GM12878 (cell line): ENCODE results near the gene RARB. TPM values are rescaled to one million over a fixed set of nuclear protein-coding genes. Genes with fewer than 3 reads are reported as not detected.

Experiments used
- ATAC-seq: fragments of 200-7000 bp; cut with Tn5 transposase; 3 replicates; pipeline ENCODE4 v1.9.1; 2020; ENCODE audit warnings: mild to moderate bottlenecking, moderate library complexity
- BruUV-seq: library from RNA; stranded (reverse); fragments of 400-500 nt; replicated peaks from 2 replicates; lab custom pipeline; 2021; lab: Mats Ljungman, UMichigan
- CTCF ChIA-PET: fragments of 300-600 bp; sonication (Branson Sonifier 250); formaldehyde crosslinking; extraction: SDS; loops from one replicate; lab custom pipeline; 2021; ENCODE audit warnings: inconsistent platforms; lab: Yijun Ruan, JAX
- POLR2A ChIA-PET: fragments of 350-600 bp; formaldehyde crosslinking; extraction: SDS; loops from one replicate; lab custom pipeline; 2021; ENCODE audit warnings: inconsistent platforms; lab: Charles Lee
- RAD21 ChIA-PET: fragments of 300-600 bp; sonication (Branson Sonifier 250); formaldehyde crosslinking; loops from one replicate; lab custom pipeline; 2023; ENCODE audit warnings: antibody characterized with exemption; ENCODE audit not compliant: unreplicated experiment; lab: Charles Lee
- SMC1A ChIA-PET: fragments of 300-600 bp; sonication (Branson Sonifier 250); formaldehyde crosslinking; loops from one replicate; lab custom pipeline; 2023; ENCODE audit not compliant: unreplicated experiment, uncharacterized antibody; lab: Charles Lee
- DNase-seq: peaks from one replicate; pipeline ENCODE4 v3.0.0-alpha.2; 2011; ENCODE audit warnings: low read depth, low spot score
- FAIRE-seq: peaks from 3 replicates; lab custom pipeline; 2011; peaks lifted over from hg19 to GRCh38; lab: Jason Lieb, UNC
- H2AFZ ChIP-seq: 2 replicates; pipeline ENCODE4 v1.6.0; 2011; ENCODE audit warnings: low read depth, low read length, control low read depth; ENCODE audit not compliant: control insufficient read depth
- H3K27ac ChIP-seq: 2 replicates; pipeline ENCODE4 v1.5.1; 2011; ENCODE audit warnings: control low read depth; ENCODE audit not compliant: control insufficient read depth, insufficient read depth
- H3K27me3 ChIP-seq, 2 experiments: replicated peaks in 1 of 2; 2 replicates each; pipeline versions ENCODE4 v1.6.0 to v1.6.1; 2011; ENCODE audit warnings: low read length in 1 of 2; ENCODE audit not compliant: control insufficient read depth in 2 of 2, insufficient read depth in 2 of 2
- H3K36me3 ChIP-seq, 2 experiments: 2 replicates each; pipeline ENCODE4 v1.5.1; 2011; ENCODE audit warnings: low read length in 1 of 2; ENCODE audit not compliant: control insufficient read depth in 2 of 2, insufficient read depth in 2 of 2
- H3K4me1 ChIP-seq: 2 replicates; pipeline ENCODE4 v1.6.1; 2011; ENCODE audit warnings: mild to moderate bottlenecking, low read length, moderate library complexity, mixed read lengths; ENCODE audit not compliant: control insufficient read depth, insufficient read depth
- H3K4me2 ChIP-seq: 2 replicates; pipeline ENCODE4 v1.6.0; 2011; ENCODE audit warnings: control low read depth; ENCODE audit not compliant: control insufficient read depth, insufficient read depth
- H3K4me3 ChIP-seq: fragments of 200-600 bp; sonication (generic); 2 replicates; pipeline ENCODE4 v1.5.1; 2016
- H3K79me2 ChIP-seq: 2 replicates; pipeline ENCODE4 v1.6.0; 2011; ENCODE audit warnings: low read length; ENCODE audit not compliant: control insufficient read depth, insufficient read depth
- H3K9ac ChIP-seq: 2 replicates; pipeline ENCODE4 v1.8.0; 2011; ENCODE audit warnings: low read length, control low read depth, mixed read lengths; ENCODE audit not compliant: control insufficient read depth, insufficient read depth
- H3K9me3 ChIP-seq: replicated peaks from 3 replicates; pipeline ENCODE4 v1.5.1; 2011; ENCODE audit warnings: mild to moderate bottlenecking, low read length; ENCODE audit not compliant: control insufficient read depth, insufficient read depth
- H4K20me1 ChIP-seq: 2 replicates; pipeline ENCODE4 v1.6.0; 2011; ENCODE audit not compliant: control insufficient read depth, insufficient read depth
- CREB1 ChIP-seq: IDR thresholded peaks from 2 replicates; pipeline ENCODE4 v1.6.1; 2012; ENCODE audit warnings: low read depth, mild to moderate bottlenecking, inconsistent platforms
- EP300 ChIP-seq, 2 experiments: fragments of 150-350 bp in 1 of 2; IDR thresholded peaks; 2 replicates each; pipeline ENCODE4 v1.6.1; 2011 to 2012; ENCODE audit warnings: low read depth in 2 of 2, low read length in 2 of 2, borderline replicate concordance in 1 of 2, improper control_type of control experiment in 1 of 2, inconsistent platforms in 1 of 2; ENCODE audit not compliant: control insufficient read depth in 1 of 2
- NFYB ChIP-seq: IDR thresholded peaks from 2 replicates; pipeline ENCODE4 v1.6.1; 2011; ENCODE audit warnings: low read depth, mild to moderate bottlenecking, low read length, improper control_type of control experiment, moderate library complexity; ENCODE audit not compliant: insufficient read depth
- NR2F1 ChIP-seq: fragments of 450-650 bp; conservative IDR thresholded peaks from 2 replicates; pipeline ENCODE4 v1.6.1; 2017; ENCODE audit warnings: mild to moderate bottlenecking
- PAX5 ChIP-seq: IDR thresholded peaks from 2 replicates; pipeline ENCODE4 v1.6.1; 2011; ENCODE audit warnings: low read depth, low read length, borderline replicate concordance
- RB1 ChIP-seq: fragments of 450-650 bp; formaldehyde crosslinking; IDR thresholded peaks from 2 replicates; pipeline ENCODE4 v1.6.1; 2017; ENCODE audit warnings: mild to moderate bottlenecking, borderline replicate concordance
- SIX5 ChIP-seq: IDR thresholded peaks from 2 replicates; pipeline ENCODE4 v1.6.1; 2011; ENCODE audit warnings: mild to moderate bottlenecking, low read depth, low read length, moderate library complexity; ENCODE audit not compliant: severe bottlenecking
- WRNIP1 ChIP-seq: IDR thresholded peaks from 2 replicates; pipeline ENCODE4 v1.6.1; 2011; ENCODE audit warnings: low read depth, low read length, improper control_type of control experiment, borderline replicate concordance
- ZBED1 ChIP-seq: IDR thresholded peaks from 2 replicates; pipeline ENCODE4 v1.6.1; 2016; ENCODE audit warnings: borderline replicate concordance
- WGBS: methylation state at CpG from one replicate; pipeline ENCODE4 v1.1.6; 2016; ENCODE audit warnings: low lambda C conversion rate; ENCODE audit not compliant: insufficient replicate concordance, insufficient coverage; ENCODE audit errors: missing lambda C conversion rate; 5-methylcytosine and 5-hydroxymethylcytosine counted together
- in situ Hi-C: fragments of 300-500 bp; cut with MboI; formaldehyde crosslinking; loops from 9 replicates; pipeline ENCODE4 v1.14.3; 2018; ENCODE audit warnings: mixed read lengths
- intact Hi-C: fragments of 100-400 bp; cut with micrococcal nuclease; formaldehyde crosslinking; loops from one replicate; pipeline ENCODE4 v1.14.2; 2022; ENCODE audit not compliant: unreplicated experiment
- polyA plus RNA-seq, 11 experiments: library from polyadenylated mRNA; depleted of rRNA in 4 of 11; unstranded in 6 of 11; stranded (reverse) in 5 of 11; fragments of >200 nt; fragmentation: Nextera tagmentation in 4 of 11; fragmentation: Illumina TruSeq in 1 of 11; extraction: Ambion mirVana in 4 of 11; extraction: Trizol in 1 of 11; gene quantifications; 1 replicate in 1 of 11; 2 replicates in 10 of 11; pipeline versions ENCODE4 v1.2.1 to v1.2.3, GENCODE V29; 2011 to 2016; ENCODE audit warnings: inconsistent platforms in 2 of 11, missing spikeins in 2 of 11, low read depth in 1 of 11
- total RNA-seq, 4 experiments: library from RNA; depleted of rRNA in 3 of 4; stranded (reverse); fragments of >200 nt in 3 of 4; fragmentation: Illumina TruSeq in 1 of 4; extraction: Trizol in 1 of 4; gene quantifications; 2 replicates each; pipeline versions ENCODE4 v1.2.1 to v1.2.3, GENCODE V29; 2013 to 2021
- TF ChIP-seq, protein P1 (sequence below): fragments of 150-350 bp; IDR thresholded peaks from 2 replicates; pipeline ENCODE4 v1.6.1; 2016; ENCODE audit warnings: low read depth, low read length
- TF ChIP-seq, protein P2 (sequence below): IDR thresholded peaks from 2 replicates; pipeline ENCODE4 v1.6.1; 2012; ENCODE audit warnings: low read depth, low read length, improper control_type of control experiment
- TF ChIP-seq, protein P3 (sequence below): IDR thresholded peaks from 2 replicates; pipeline ENCODE4 v1.6.1; 2011; ENCODE audit warnings: mild to moderate bottlenecking, low read depth, low read length, moderate library complexity; ENCODE audit not compliant: insufficient replicate concordance
- TF ChIP-seq, protein P4 (sequence below): fragments of 450-650 bp; IDR thresholded peaks from 2 replicates; pipeline ENCODE4 v1.6.1; 2017; ENCODE audit warnings: mild to moderate bottlenecking, moderate library complexity

Gene RARB
- total and polyA plus RNA-seq, 10 of the 15 experiments (the other 5 are each of a cell fraction or from before 2014, with no cell fraction given), result 0.05 to 0.06 TPM; not detected in 8

DNA sequence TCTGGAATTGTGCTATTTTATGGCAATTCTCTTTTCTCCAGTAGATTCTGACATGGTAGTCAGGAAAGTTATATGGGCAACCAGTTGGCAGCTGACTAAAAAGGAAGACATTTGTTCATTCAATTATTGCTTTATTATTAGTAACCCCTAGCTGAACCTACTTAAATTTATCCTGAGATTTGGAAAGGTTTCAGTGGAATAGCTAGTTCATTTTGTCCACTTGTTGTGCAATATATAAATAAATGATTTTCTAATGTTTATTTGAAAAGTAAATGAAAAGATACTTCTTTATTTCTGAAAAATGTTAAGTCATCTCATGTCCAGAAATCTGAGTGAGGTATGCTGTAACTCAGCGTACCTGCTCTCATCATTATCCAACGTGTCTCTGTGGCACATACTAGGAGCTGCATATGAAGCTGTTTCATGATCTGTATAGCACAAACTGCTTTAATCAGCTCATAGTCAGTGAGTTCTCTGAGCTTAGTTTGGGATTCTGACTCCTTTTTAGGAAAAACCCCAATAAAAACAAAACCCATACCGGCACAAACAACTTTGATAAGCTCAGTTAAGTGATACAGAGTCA, 35.9 kb downstream of the RARB start:
- FAIRE-seq, result no peak
- no peak for DNase-seq
- no peaks in the 10 kb centered on the region for H3K79me2 ChIP-seq
- no peak overlapping the region for H3K9ac ChIP-seq
- H3K27me3 ChIP-seq, result no peaks in the 10 kb centered on the region
- 24% methylated on average over 3 of the region's 3 CpGs for WGBS
- ChIA-PET SMC1A (no interaction called here), CTCF (interaction anchor here (0.8 to 0.9 kb wide), 3 partner anchors 9 to 28 kb away, joined by 3 read pairs; no protein-coding TSS in a partner anchor), RAD21 (interaction anchor here (0.6 kb wide), 1 partner anchor 444 kb away, joined by 3 read pairs; no protein-coding TSS in a partner anchor), POLR2A (no interaction called here)
- H2AFZ ChIP-seq, result no peak overlapping the region
- no TSS peak for BruUV-seq
- no peaks in the 10 kb centered on the region for H3K9me3 ChIP-seq
- in situ Hi-C loops, result no loop called here
- H3K4me3 ChIP-seq, result no peak overlapping the region
- H3K36me3 ChIP-seq, result no peaks in the 10 kb centered on the region
- H3K27ac ChIP-seq, result no peak overlapping the region
- H3K4me2 ChIP-seq, result no peak overlapping the region
- no peaks in the 10 kb centered on the region for H4K20me1 ChIP-seq
- peaks cover 4% of the 10 kb centered on the region; the same call in 1 of the 2 replicates for H3K4me1 ChIP-seq
- ATAC-seq, result no peak
- intact Hi-C loops, result no loop called here
- TF ChIP-seq PAX5 (no peak), CREB1 (no peak), RB1 (no peak), WRNIP1 (no peak), ZBED1 (no peak), EP300 (IDR thresholded peaks at IDR 0.05; ENCODE audit: borderline replicate concordance in 1 of 2, control insufficient read depth in 1 of 2, low read depth in 2 of 2, low read length in 2 of 2) (no peak), NFYB (no peak), SIX5 (no peak), NR2F1 (no peak)
- TF ChIP-seq, protein P1, sequence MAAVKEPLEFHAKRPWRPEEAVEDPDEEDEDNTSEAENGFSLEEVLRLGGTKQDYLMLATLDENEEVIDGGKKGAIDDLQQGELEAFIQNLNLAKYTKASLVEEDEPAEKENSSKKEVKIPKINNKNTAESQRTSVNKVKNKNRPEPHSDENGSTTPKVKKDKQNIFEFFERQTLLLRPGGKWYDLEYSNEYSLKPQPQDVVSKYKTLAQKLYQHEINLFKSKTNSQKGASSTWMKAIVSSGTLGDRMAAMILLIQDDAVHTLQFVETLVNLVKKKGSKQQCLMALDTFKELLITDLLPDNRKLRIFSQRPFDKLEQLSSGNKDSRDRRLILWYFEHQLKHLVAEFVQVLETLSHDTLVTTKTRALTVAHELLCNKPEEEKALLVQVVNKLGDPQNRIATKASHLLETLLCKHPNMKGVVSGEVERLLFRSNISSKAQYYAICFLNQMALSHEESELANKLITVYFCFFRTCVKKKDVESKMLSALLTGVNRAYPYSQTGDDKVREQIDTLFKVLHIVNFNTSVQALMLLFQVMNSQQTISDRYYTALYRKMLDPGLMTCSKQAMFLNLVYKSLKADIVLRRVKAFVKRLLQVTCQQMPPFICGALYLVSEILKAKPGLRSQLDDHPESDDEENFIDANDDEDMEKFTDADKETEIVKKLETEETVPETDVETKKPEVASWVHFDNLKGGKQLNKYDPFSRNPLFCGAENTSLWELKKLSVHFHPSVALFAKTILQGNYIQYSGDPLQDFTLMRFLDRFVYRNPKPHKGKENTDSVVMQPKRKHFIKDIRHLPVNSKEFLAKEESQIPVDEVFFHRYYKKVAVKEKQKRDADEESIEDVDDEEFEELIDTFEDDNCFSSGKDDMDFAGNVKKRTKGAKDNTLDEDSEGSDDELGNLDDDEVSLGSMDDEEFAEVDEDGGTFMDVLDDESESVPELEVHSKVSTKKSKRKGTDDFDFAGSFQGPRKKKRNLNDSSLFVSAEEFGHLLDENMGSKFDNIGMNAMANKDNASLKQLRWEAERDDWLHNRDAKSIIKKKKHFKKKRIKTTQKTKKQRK, result no peak
- TF ChIP-seq, protein P2, sequence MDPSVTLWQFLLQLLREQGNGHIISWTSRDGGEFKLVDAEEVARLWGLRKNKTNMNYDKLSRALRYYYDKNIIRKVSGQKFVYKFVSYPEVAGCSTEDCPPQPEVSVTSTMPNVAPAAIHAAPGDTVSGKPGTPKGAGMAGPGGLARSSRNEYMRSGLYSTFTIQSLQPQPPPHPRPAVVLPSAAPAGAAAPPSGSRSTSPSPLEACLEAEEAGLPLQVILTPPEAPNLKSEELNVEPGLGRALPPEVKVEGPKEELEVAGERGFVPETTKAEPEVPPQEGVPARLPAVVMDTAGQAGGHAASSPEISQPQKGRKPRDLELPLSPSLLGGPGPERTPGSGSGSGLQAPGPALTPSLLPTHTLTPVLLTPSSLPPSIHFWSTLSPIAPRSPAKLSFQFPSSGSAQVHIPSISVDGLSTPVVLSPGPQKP, result no peak
- TF ChIP-seq, protein P3, sequence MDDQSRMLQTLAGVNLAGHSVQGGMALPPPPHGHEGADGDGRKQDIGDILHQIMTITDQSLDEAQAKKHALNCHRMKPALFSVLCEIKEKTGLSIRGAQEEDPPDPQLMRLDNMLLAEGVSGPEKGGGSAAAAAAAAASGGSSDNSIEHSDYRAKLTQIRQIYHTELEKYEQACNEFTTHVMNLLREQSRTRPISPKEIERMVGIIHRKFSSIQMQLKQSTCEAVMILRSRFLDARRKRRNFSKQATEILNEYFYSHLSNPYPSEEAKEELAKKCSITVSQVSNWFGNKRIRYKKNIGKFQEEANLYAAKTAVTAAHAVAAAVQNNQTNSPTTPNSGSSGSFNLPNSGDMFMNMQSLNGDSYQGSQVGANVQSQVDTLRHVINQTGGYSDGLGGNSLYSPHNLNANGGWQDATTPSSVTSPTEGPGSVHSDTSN, result no peak
- TF ChIP-seq, protein P4, sequence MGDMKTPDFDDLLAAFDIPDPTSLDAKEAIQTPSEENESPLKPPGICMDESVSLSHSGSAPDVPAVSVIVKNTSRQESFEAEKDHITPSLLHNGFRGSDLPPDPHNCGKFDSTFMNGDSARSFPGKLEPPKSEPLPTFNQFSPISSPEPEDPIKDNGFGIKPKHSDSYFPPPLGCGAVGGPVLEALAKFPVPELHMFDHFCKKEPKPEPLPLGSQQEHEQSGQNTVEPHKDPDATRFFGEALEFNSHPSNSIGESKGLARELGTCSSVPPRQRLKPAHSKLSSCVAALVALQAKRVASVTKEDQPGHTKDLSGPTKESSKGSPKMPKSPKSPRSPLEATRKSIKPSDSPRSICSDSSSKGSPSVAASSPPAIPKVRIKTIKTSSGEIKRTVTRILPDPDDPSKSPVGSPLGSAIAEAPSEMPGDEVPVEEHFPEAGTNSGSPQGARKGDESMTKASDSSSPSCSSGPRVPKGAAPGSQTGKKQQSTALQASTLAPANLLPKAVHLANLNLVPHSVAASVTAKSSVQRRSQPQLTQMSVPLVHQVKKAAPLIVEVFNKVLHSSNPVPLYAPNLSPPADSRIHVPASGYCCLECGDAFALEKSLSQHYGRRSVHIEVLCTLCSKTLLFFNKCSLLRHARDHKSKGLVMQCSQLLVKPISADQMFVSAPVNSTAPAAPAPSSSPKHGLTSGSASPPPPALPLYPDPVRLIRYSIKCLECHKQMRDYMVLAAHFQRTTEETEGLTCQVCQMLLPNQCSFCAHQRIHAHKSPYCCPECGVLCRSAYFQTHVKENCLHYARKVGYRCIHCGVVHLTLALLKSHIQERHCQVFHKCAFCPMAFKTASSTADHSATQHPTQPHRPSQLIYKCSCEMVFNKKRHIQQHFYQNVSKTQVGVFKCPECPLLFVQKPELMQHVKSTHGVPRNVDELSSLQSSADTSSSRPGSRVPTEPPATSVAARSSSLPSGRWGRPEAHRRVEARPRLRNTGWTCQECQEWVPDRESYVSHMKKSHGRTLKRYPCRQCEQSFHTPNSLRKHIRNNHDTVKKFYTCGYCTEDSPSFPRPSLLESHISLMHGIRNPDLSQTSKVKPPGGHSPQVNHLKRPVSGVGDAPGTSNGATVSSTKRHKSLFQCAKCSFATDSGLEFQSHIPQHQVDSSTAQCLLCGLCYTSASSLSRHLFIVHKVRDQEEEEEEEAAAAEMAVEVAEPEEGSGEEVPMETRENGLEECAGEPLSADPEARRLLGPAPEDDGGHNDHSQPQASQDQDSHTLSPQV, result no peak
